GM12873 (cell line): ENCODE data around the gene XPNPEP2.

Experiments used
- TF ChIP-seq, protein P1 (sequence below): IDR thresholded peaks from 2 replicates; pipeline ENCODE4 v1.5.1; 2012; ENCODE audit warnings: low read depth, mild to moderate bottlenecking, moderate library complexity, low read length, control low read depth; ENCODE audit not compliant: insufficient read depth; ENCODE audit errors: missing control alignments

The XPNPEP2 gene

DNA sequence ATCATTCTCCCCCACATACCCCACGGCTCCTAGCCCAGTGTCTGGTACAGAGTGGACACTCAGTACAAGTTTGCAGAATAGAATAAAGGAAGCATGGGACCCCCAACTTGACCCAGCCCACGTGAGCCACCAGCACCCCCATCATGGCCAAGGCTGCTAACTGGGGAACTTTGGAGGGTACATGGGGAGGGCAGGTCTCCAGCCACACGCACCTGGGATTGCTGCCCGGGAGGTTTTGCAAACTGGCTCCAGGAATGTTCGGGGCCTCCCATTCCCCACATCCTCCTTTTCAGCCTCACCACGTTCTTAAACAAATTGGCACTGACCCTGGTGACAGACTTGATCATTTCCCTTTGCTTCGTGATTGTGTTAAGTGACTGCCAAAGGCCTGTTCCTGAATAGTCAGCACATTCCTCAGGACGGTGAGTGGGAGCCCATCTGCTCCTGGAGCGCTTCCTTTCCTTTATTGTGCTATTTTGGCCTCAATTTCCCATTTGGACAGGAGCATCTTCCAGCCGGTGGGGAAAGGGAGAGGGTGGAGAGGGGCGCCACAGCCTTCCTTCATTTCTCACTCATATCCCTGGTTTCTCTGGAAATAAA is 18.7 kb upstream of the XPNPEP2 start:
- TF ChIP-seq, protein P1, sequence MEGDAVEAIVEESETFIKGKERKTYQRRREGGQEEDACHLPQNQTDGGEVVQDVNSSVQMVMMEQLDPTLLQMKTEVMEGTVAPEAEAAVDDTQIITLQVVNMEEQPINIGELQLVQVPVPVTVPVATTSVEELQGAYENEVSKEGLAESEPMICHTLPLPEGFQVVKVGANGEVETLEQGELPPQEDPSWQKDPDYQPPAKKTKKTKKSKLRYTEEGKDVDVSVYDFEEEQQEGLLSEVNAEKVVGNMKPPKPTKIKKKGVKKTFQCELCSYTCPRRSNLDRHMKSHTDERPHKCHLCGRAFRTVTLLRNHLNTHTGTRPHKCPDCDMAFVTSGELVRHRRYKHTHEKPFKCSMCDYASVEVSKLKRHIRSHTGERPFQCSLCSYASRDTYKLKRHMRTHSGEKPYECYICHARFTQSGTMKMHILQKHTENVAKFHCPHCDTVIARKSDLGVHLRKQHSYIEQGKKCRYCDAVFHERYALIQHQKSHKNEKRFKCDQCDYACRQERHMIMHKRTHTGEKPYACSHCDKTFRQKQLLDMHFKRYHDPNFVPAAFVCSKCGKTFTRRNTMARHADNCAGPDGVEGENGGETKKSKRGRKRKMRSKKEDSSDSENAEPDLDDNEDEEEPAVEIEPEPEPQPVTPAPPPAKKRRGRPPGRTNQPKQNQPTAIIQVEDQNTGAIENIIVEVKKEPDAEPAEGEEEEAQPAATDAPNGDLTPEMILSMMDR, result no peak

DNA sequence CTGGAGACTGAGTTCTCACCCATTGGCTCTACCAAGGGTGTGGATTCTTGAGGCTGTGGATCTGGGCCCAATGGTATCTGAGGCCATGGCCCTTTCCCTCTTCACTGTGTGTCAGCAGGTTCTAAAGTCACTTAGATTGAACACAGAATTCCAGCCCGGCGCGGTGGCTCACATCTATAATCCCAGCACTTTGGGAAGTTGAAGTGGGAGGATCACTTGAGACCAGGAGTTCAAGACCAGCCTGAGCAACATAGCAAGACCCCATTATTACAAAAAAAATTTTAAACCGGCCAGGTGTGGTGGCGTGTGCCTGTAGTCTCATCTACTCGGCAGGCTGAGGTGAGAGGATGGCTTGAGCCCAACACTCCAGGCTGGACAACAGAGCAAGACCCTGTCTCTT is 18.0 kb upstream of the XPNPEP2 start:
- TF ChIP-seq, protein P1, result no peak

DNA sequence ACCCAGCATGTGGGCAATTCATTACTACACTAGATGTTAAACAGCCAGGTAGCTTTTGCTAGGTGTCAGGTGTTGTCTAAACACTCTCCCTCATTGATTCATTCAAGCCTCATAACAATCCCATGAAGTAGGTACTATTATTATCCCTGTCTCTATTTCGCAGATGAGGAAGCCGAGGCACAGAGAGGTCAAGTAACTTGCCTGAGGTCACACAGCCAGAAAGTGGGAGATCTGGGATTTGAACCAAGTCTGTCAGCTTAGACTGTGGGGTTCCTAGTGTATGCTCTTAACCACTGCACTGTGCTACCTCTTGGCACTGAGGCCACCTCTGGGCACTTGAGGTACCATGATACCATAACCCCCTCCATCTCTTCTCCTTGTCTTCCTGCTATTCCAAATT is 17.4 kb upstream of the XPNPEP2 start:
- TF ChIP-seq, protein P1, result no peak

DNA sequence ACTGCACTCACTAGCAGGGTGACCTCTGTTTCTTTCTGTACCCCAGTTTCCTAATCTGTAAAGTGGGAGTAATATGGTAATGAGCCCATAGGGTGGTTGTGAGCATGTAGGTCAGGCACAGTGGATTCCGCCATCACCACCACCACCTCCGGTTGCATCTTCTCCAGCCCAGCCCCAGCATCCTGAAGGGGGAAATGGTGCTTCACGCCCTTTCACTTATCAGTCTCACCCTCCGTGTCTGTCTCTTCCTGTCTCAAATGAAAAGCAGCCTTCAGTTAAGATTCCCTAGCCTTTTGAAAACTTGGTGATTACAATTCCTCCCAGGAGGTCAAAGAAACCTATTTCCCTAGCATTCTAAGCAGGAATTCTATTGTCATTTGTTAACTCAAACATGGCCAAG is 16.9 kb upstream of the XPNPEP2 start:
- TF ChIP-seq, protein P1, result no peak

DNA sequence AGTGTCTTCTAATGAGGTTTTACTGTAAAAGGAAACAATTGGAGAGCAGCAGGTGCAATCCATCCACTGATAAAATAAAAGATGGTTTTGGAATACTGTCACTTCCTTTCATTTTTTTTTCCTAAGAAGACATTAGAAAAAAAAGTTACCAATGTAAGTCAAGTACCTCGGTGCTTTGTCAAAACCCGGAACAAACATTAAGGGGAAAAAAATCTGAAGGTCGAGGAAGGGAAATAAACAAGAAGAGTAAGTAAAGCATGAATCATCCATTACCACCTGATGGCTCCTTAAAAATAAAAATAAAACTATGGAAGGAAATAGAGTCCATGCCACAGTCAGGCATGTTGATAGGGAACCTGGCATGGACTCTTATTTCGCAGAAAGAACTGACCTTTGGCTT is 15.3 kb upstream of the XPNPEP2 start:
- TF ChIP-seq, protein P1, result no peak

DNA sequence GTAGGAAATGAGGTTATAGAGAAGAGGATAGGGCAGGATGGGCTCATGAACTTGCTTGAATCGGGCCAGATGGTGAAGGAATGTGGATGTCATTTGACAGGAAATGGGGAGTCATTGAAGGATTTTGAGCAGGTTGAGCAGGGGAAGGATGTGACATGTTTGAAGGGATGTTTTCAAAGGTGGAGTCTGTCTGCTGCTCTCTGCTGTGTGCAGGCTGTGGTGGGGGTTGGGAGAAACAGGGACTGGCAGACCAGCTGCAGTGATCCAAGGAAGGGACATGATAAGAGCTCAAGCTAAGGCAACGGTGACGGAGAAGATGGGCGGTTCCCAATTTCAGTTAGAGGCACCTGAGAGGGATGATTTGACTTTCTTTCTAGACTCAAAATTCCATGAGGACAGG is 14.0 kb upstream of the XPNPEP2 start:
- TF ChIP-seq, protein P1, result no peak

DNA sequence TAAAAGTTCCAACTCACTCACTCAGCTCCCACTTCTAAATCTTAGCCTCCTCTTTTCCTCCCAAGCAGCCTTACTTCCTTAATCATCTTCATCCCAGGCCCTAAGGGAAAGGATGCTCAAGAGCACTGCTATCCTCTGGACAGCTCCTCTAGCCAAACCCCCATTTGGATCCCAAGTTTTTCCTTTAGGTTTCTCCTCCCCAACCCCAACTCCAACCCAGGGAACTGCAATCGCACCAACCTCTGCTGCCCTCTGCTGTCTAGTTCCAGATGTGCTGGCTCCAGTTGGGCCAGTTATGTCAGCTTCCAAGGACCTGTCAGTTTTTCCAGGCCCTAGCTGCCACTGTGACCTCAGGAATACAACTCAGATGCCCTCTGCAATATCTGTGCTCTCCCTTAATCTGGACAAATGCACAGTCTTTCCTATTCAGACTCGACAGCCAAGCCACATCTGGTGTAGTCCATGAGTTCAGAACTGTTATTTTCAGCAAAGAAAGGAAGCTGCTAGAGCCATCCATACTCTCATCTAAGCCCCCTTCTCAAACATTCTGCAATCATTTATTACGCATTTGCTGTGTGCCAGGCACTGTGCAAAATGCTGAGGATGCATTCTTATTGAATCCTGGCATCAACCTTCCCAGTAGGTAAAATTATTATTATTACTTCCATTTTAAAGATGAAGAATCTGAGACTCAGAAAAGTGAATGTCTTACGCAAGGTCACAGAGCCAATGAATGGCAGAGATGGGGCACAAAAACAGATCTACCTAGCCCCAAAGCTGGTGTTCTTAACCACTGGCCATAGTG is 12.3 kb upstream of the XPNPEP2 start:
- TF ChIP-seq, protein P1, result peak; percentile 77
